H1 (cell line): ENCODE data around the gene NKPD1. TPM values are rescaled to one million over a fixed set of nuclear protein-coding genes. Genes with fewer than 3 reads are reported as not detected.

Experiments used
- CTCF ChIA-PET: fragments of 300-600 bp; sonication (Branson Sonifier 250); formaldehyde crosslinking; loops from one replicate; lab custom pipeline; 2021; ENCODE audit not compliant: partially characterized antibody; lab: Charles Lee
- POLR2A ChIA-PET: fragments of 300-600 bp; sonication (Branson Sonifier 250); formaldehyde crosslinking; loops from one replicate; lab custom pipeline; 2021; ENCODE audit warnings: inconsistent platforms; ENCODE audit not compliant: partially characterized antibody; lab: Charles Lee
- DNase-seq, 2 experiments: peaks; one replicate each; pipeline versions ENCODE4 v3.0.0 to v3.0.0-alpha.2; 2010 to 2022; ENCODE audit warnings: low spot score in 2 of 2, low read depth in 1 of 2, mixed read lengths in 1 of 2
- FAIRE-seq: peaks from 2 replicates; lab custom pipeline; 2011; peaks lifted over from hg19 to GRCh38; lab: Jason Lieb, UNC
- H2AFZ ChIP-seq: 2 replicates; pipeline ENCODE4 v1.8.1; 2012; ENCODE audit warnings: low read length, inconsistent platforms
- H2AK5ac ChIP-seq: 2 replicates; pipeline ENCODE4 v1.6.1; 2013; ENCODE audit warnings: low read depth, low read length
- H2BK120ac ChIP-seq: replicated peaks from 2 replicates; pipeline ENCODE3; 2013; ENCODE audit warnings: low read depth, low read length, inconsistent platforms
- H2BK12ac ChIP-seq: 2 replicates; pipeline ENCODE4 v1.6.1; 2013; ENCODE audit warnings: low read depth, low read length
- H2BK15ac ChIP-seq: 2 replicates; pipeline ENCODE4 v1.6.1; 2013; ENCODE audit warnings: low read length
- H2BK20ac ChIP-seq: 2 replicates; pipeline ENCODE4 v1.6.1; 2013; ENCODE audit warnings: low read length
- H2BK5ac ChIP-seq: 2 replicates; pipeline ENCODE4 v1.6.1; 2013; ENCODE audit warnings: low read depth, low read length
- H3K14ac ChIP-seq: 2 replicates; pipeline ENCODE4 v1.6.1; 2013; ENCODE audit warnings: inconsistent platforms; ENCODE audit not compliant: insufficient read length
- H3K18ac ChIP-seq: 2 replicates; pipeline ENCODE4 v1.6.1; 2013; ENCODE audit warnings: low read length; ENCODE audit errors: extremely low read depth
- H3K23ac ChIP-seq: 2 replicates; pipeline ENCODE4 v1.6.1; 2013; ENCODE audit warnings: inconsistent platforms; ENCODE audit not compliant: insufficient read length
- H3K23me2 ChIP-seq: 2 replicates; pipeline ENCODE4 v1.6.1; 2013; ENCODE audit warnings: low read depth, low read length
- H3K27ac ChIP-seq: 2 replicates; pipeline ENCODE4 v1.6.1; 2011; ENCODE audit warnings: low read depth, low read length, inconsistent platforms
- H3K27me3 ChIP-seq, 4 experiments: replicated peaks in 1 of 4; 1 replicate in 1 of 4; 2 replicates in 3 of 4; pipeline versions ENCODE4 v1.6.1 to v1.8.1; 2011 to 2013; ENCODE audit warnings: low read length in 3 of 4, mild to moderate bottlenecking in 3 of 4, inconsistent platforms in 2 of 4, mixed read lengths in 2 of 4, moderate library complexity in 1 of 4; ENCODE audit not compliant: control insufficient read depth in 3 of 4, insufficient read depth in 3 of 4; ENCODE audit errors: extremely low read depth in 1 of 4
- H3K36me3 ChIP-seq, 4 experiments: 2 replicates each; pipeline versions ENCODE4 v1.6.1 to v1.8.1; 2011 to 2013; ENCODE audit warnings: mild to moderate bottlenecking in 4 of 4, low read length in 3 of 4, moderate library complexity in 2 of 4, control low read depth in 1 of 4, inconsistent platforms in 1 of 4; ENCODE audit not compliant: insufficient read depth in 4 of 4, control insufficient read depth in 2 of 4
- H3K4ac ChIP-seq: replicated peaks from 2 replicates; pipeline ENCODE3; 2013; ENCODE audit warnings: low read length, low read depth, mixed read lengths, inconsistent platforms; ENCODE audit not compliant: insufficient read length
- H3K4me1 ChIP-seq, 4 experiments: replicated peaks in 1 of 4; 1 replicate in 1 of 4; 2 replicates in 3 of 4; pipeline versions ENCODE4 v1.6.1 to v1.8.1; 2011 to 2013; ENCODE audit warnings: low read length in 3 of 4, inconsistent platforms in 2 of 4, mixed read lengths in 1 of 4; ENCODE audit not compliant: insufficient read depth in 4 of 4, control insufficient read depth in 3 of 4
- H3K4me2 ChIP-seq, 2 experiments: 2 replicates each; pipeline versions ENCODE4 v1.6.1 to v1.8.1; 2011 to 2013; ENCODE audit warnings: low read depth in 2 of 2, low read length in 2 of 2, control low read depth in 1 of 2, inconsistent platforms in 1 of 2, mild to moderate bottlenecking in 1 of 2; ENCODE audit not compliant: insufficient read depth in 1 of 2
- H3K4me3 ChIP-seq, 4 experiments: fragments of 200-600, 300-600 bp in 1 of 4; sonication (generic), shearing (Covaris generic), sonication (Bioruptor Twin) in 1 of 4; 2 replicates each; pipeline versions ENCODE4 v1.5.1 to v1.8.1; 2011 to 2016; ENCODE audit warnings: low read length in 4 of 4, low read depth in 3 of 4, control low read depth in 2 of 4, inconsistent platforms in 2 of 4, mild to moderate bottlenecking in 2 of 4, mixed read lengths in 1 of 4, moderate library complexity in 1 of 4; ENCODE audit not compliant: insufficient read depth in 2 of 4; ENCODE audit errors: extremely low read depth in 1 of 4
- H3K56ac ChIP-seq: replicated peaks from 2 replicates; pipeline ENCODE3; 2013; ENCODE audit warnings: low read depth, mild to moderate bottlenecking, mixed read lengths, low read length, inconsistent platforms; ENCODE audit not compliant: insufficient read length
- H3K79me1 ChIP-seq: 2 replicates; pipeline ENCODE4 v1.6.1; 2013; ENCODE audit warnings: low read depth, low read length, control low read depth
- H3K79me2 ChIP-seq, 2 experiments: 2 replicates each; pipeline versions ENCODE4 v1.6.1 to v1.8.1; 2012 to 2013; ENCODE audit warnings: low read length in 2 of 2, mild to moderate bottlenecking in 2 of 2, inconsistent platforms in 1 of 2; ENCODE audit not compliant: insufficient read depth in 2 of 2, control insufficient read depth in 1 of 2
- H3K9ac ChIP-seq, 4 experiments: replicated peaks in 1 of 4; 1 replicate in 1 of 4; 2 replicates in 3 of 4; pipeline versions ENCODE4 v1.6.1 to v1.8.1; 2011 to 2013; ENCODE audit warnings: low read depth in 3 of 4, low read length in 3 of 4, control low read depth in 2 of 4, mild to moderate bottlenecking in 2 of 4, moderate library complexity in 2 of 4, inconsistent platforms in 1 of 4; ENCODE audit errors: extremely low read depth in 1 of 4
- H3K9me3 ChIP-seq, 2 experiments: 2 replicates each; pipeline versions ENCODE4 v1.6.1 to v1.8.1; 2012 to 2013; ENCODE audit warnings: mild to moderate bottlenecking in 2 of 2, moderate library complexity in 2 of 2, control low read depth in 1 of 2, inconsistent platforms in 1 of 2, low read depth in 1 of 2, low read length in 1 of 2, mixed read lengths in 1 of 2; ENCODE audit not compliant: insufficient read depth in 2 of 2
- H4K20me1 ChIP-seq, 2 experiments: replicated peaks in 1 of 2; 2 replicates each; pipeline versions ENCODE3 to v1.8.1; 2011 to 2013; ENCODE audit warnings: inconsistent platforms in 2 of 2, low read length in 2 of 2, mild to moderate bottlenecking in 1 of 2; ENCODE audit not compliant: insufficient read depth in 2 of 2, control insufficient read depth in 1 of 2
- H4K5ac ChIP-seq: 2 replicates; pipeline ENCODE4 v1.6.1; 2013; ENCODE audit warnings: low read length, low read depth, mixed read lengths, inconsistent platforms; ENCODE audit not compliant: insufficient read length
- H4K8ac ChIP-seq: 2 replicates; pipeline ENCODE4 v1.8.0; 2013; ENCODE audit warnings: mild to moderate bottlenecking, moderate library complexity, low read length, inconsistent platforms; ENCODE audit not compliant: insufficient read depth; ENCODE audit errors: extremely low read depth
- H4K91ac ChIP-seq: replicated peaks from 2 replicates; pipeline ENCODE3; 2013; ENCODE audit warnings: low read length, mixed read lengths, inconsistent platforms; ENCODE audit not compliant: insufficient read length
- ASH2L ChIP-seq: fragments of 200-600, 300-600 bp; sonication (generic); IDR thresholded peaks from one replicate; pipeline ENCODE4 v1.7.1; 2017; ENCODE audit warnings: low read length
- CHD2 ChIP-seq: IDR thresholded peaks from 2 replicates; pipeline ENCODE4 v1.6.1; 2012; ENCODE audit warnings: low read length, improper control_type of control experiment
- KDM1A ChIP-seq: fragments of 200-600, 300-600 bp; sonication (generic); IDR thresholded peaks from 2 replicates; pipeline ENCODE4 v1.7.1; 2016; ENCODE audit warnings: mild to moderate bottlenecking, low read length, borderline replicate concordance
- NRF1 ChIP-seq: IDR thresholded peaks from 2 replicates; pipeline ENCODE4 v1.6.1; 2011; ENCODE audit warnings: mild to moderate bottlenecking, low read depth, low read length, improper control_type of control experiment
- SP1 ChIP-seq: IDR thresholded peaks from 2 replicates; pipeline ENCODE4 v1.6.1; 2011; ENCODE audit warnings: low read depth, low read length
- WGBS, 2 experiments: shearing (Covaris generic) in 1 of 2; methylation state at CpG; one replicate each; pipeline versions ENCODE4 v1.1.6 to v1.1.7; 2013 to 2015; ENCODE audit warnings: low lambda C conversion rate in 2 of 2, mixed read lengths in 2 of 2, inconsistent platforms in 1 of 2, low coverage in 1 of 2, missing lambda C conversion rate in 1 of 2; ENCODE audit not compliant: insufficient replicate concordance in 2 of 2, insufficient coverage in 1 of 2, insufficient read length in 1 of 2; ENCODE audit errors: extremely low coverage in 1 of 2, missing lambda C conversion rate in 1 of 2; 5-methylcytosine and 5-hydroxymethylcytosine counted together
- polyA plus RNA-seq, 7 experiments: library from polyadenylated mRNA; depleted of rRNA in 3 of 7; stranded (reverse) in 5 of 7; unstranded in 2 of 7; fragments of >200 nt in 5 of 7; fragments of 200-250 nt in 2 of 7; gene quantifications; 1 replicate in 5 of 7; 2 replicates in 1 of 7; 4 replicates in 1 of 7; pipeline versions ENCODE4 v1.2.1 to v1.2.3, GENCODE V29; 2011 to 2013; ENCODE audit warnings: missing spikeins in 2 of 7, mixed read lengths in 2 of 7
- total RNA-seq: library from RNA; stranded (reverse); fragmentation: NEBNext Ultra II Directional; extraction: Animal tissue kit (Norgen Biotek cat#: 25700); gene quantifications from 2 replicates; pipeline ENCODE4 v1.2.1, GENCODE V29; 2021

Gene NKPD1
- total and polyA plus RNA-seq, 2 of the 8 experiments (the other 6 are each of a cell fraction or from before 2014, with no cell fraction given), result 0.30 to 0.39 TPM

- peak overlapping the region; percentile 6; the same call in 1 of the 2 replicates for H4K8ac ChIP-seq
- no peak overlapping the region for H4K91ac ChIP-seq
- no peak overlapping the region for H2BK12ac ChIP-seq
- no peaks in the 10 kb centered on the region for H3K36me3 ChIP-seq
- H3K18ac ChIP-seq, result no peak overlapping the region
- H3K4me2 ChIP-seq, result no peak overlapping the region
- H3K4me1 ChIP-seq, result peaks cover 0 to 21% (median 4%) of the 10 kb centered on the region in 4 experiments; a peak in 6 of 7 replicates
- H3K14ac ChIP-seq, result no peak overlapping the region
- H2BK5ac ChIP-seq, result no peak overlapping the region
- H3K4me3 ChIP-seq, result no peak overlapping the region
- WGBS, 2 experiments, result 93% methylated on average over 3 of the region's 4 CpGs; no CpG with 5 or more reads in 1 of the 2 experiments
- no peak for FAIRE-seq
- ChIA-PET CTCF (interaction anchor here (0.9 to 8.6 kb wide), 5 partner anchors 10 to 425 kb away, joined by 3 to 73 read pairs (median 4); no protein-coding TSS in a partner anchor), POLR2A (interaction anchor here (1.1 to 2.6 kb wide), 5 partner anchors 8 to 25 kb away, joined by 3 to 6 read pairs (median 5); partner anchors contain the start of gene PPP1R37)
- H3K27me3 ChIP-seq, result no peaks in the 10 kb centered on the region
- H3K23ac ChIP-seq, result no peak overlapping the region
- H4K5ac ChIP-seq, result no peak overlapping the region
- H3K27ac ChIP-seq, result no peak overlapping the region
- peaks cover 44% of the 10 kb centered on the region for H3K79me1 ChIP-seq
- H2AK5ac ChIP-seq, result no peak overlapping the region
- no peak overlapping the region for H3K4ac ChIP-seq
- no peak overlapping the region for H2BK15ac ChIP-seq
- H3K9me3 ChIP-seq, result no peaks in the 10 kb centered on the region
- H2BK120ac ChIP-seq, result no peak overlapping the region
- no peak overlapping the region for H2AFZ ChIP-seq
- H2BK20ac ChIP-seq, result no peak overlapping the region
- no peaks in the 10 kb centered on the region for H3K23me2 ChIP-seq
- H3K56ac ChIP-seq, result no peak overlapping the region
- no peak for DNase-seq
- H3K9ac ChIP-seq, result no peak overlapping the region
- peaks cover 6 to 84% of the 10 kb centered on the region in 2 experiments for H3K79me2 ChIP-seq
- H4K20me1 ChIP-seq, result peaks cover 38 to 43% of the 10 kb centered on the region in 2 experiments
- no peak for TF ChIP-seq SP1
- TF ChIP-seq NRF1, result no peak
- TF ChIP-seq KDM1A, result no peak
- TF ChIP-seq CHD2, result no peak
- no peak for TF ChIP-seq ASH2L
Observed at GRCh38 chr19:45114116-45114515, 46.7 kb downstream of the NKPD1 start.
